Measurements from ENCODE around the gene VAC14.
A peak's percentile ranks its signal among the peaks of the same experiment; 100 is the strongest.

VAC14 gene

DNA sequence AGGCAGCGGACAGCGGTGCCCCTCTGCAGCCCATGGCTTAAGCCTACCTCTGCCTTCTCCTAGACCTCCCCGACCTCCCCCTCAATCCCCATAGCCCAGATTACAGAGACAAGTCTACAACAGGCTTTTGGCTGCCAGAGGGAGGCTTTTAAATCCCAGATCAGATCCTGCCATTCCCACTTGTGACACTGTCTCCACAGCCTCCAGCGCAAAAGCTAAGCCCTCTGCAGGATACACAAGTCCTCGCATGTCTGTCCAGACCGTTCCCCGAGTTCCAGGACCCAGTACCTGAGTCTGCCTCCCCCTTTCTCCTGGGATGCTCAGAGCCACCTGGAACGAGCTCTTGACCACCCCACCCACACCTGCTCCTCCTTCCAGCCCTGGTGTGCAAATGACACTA lies 31.2 kb downstream of the VAC14 start:
- TF ChIP-seq, protein P1, sequence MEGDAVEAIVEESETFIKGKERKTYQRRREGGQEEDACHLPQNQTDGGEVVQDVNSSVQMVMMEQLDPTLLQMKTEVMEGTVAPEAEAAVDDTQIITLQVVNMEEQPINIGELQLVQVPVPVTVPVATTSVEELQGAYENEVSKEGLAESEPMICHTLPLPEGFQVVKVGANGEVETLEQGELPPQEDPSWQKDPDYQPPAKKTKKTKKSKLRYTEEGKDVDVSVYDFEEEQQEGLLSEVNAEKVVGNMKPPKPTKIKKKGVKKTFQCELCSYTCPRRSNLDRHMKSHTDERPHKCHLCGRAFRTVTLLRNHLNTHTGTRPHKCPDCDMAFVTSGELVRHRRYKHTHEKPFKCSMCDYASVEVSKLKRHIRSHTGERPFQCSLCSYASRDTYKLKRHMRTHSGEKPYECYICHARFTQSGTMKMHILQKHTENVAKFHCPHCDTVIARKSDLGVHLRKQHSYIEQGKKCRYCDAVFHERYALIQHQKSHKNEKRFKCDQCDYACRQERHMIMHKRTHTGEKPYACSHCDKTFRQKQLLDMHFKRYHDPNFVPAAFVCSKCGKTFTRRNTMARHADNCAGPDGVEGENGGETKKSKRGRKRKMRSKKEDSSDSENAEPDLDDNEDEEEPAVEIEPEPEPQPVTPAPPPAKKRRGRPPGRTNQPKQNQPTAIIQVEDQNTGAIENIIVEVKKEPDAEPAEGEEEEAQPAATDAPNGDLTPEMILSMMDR (IDR thresholded peaks at IDR 0.05; ENCODE audit: insufficient read depth, low read depth, low read length, missing control alignments) = peak; percentile 7
- peak; percentile 34 for DNase-seq (ENCODE audit: low read depth)
- H3K4me3 ChIP-seq (ENCODE audit: low read length) = no peak overlapping the region

DNA sequence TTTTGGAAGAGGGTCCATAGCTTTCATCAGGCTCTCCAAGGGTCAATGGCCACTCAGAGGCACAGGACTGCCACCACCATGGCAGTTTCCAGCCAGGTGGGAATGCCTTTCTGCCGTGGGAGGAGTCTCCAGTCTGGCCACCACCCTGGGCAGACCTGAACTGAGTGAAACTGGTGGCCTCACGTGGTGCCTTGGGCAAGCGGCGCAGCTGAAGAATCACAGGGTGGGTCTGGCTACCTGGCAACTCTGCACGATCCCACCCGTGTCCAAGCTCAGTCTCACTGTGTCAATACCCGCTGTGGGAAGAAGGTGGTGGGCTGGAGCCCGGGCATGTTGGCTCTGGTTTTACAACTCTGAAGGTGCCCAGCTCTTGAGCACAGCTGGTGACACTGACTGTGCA lies 31.8 kb downstream of the VAC14 start:
- H3K4me3 ChIP-seq (ENCODE audit: low read length) = no peak overlapping the region
- TF ChIP-seq, protein P1 (IDR thresholded peaks at IDR 0.05; ENCODE audit: insufficient read depth, low read depth, low read length, missing control alignments) = no peak
- DNase-seq (ENCODE audit: low read depth) = no peak

DNA sequence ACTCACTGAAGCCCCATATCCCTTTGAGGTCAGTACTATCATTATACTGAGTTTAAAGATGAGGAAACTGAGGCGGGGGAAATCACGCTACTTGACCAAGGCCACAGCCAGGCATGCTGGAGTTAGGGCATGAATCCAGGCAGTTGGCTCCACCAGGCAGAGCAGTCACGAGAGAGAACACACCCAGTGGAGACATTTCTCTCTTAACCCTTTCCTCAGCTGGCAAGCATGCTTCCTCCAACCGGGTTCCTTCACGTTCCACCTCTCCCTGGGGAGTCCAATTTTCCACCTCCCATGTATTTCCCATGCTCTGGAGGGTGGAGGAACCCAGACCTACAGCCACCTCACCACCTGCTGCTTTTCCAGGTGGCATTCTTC lies 32.8 kb downstream of the VAC14 start:
- TF ChIP-seq, protein P1 (IDR thresholded peaks at IDR 0.05; ENCODE audit: insufficient read depth, low read depth, low read length, missing control alignments) = no peak

DNA sequence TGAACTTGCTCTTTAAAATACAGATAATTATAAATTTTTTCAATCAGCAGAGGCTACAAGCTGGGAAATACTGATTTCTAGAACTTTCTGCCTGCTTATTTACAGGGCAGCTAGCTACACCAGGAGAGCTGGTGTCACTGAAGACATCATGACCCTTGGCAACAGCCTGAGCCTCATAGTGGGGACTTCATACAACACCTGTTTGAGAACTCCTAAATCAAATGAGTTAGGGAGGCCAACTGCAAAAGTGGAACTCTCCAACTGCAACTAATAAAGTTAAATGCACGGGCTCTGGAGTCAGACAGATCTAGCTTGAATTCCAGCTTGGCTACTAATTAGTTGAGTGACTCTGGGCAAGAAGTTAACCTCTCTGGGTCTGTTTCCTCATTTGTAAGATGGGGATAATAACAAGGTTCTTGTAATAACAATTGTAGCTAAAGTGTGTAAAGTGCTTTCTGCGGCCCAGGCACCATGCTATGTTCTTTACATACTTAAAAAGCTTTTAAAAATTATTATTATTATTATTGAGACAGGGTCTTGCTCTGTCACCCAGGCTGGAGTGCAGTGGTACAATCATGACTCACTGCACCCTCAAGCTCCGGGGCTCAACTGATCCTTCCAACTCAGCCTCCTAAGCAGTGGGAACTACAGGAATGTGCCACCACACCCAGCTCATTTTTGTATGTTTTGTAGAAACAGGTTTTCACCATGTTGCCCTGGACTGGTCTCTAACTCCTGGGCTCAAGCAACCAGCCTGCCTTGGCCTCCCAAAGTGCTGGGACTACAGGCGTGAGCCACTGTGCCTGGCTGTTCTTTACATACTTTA lies 33.4 kb downstream of the VAC14 start:
- no peak overlapping the region for H3K4me3 ChIP-seq (ENCODE audit: low read length)
- DNase-seq (ENCODE audit: low read depth) = peak; percentile 63
- TF ChIP-seq, protein P1 (IDR thresholded peaks at IDR 0.05; ENCODE audit: insufficient read depth, low read depth, low read length, missing control alignments) = no peak

More for the DNA sequence above, 32.8 kb downstream of the VAC14 start:
- peak; percentile 11 for DNase-seq (ENCODE audit: low read depth)
- no peak overlapping the region for H3K4me3 ChIP-seq (ENCODE audit: low read length)

DNA sequence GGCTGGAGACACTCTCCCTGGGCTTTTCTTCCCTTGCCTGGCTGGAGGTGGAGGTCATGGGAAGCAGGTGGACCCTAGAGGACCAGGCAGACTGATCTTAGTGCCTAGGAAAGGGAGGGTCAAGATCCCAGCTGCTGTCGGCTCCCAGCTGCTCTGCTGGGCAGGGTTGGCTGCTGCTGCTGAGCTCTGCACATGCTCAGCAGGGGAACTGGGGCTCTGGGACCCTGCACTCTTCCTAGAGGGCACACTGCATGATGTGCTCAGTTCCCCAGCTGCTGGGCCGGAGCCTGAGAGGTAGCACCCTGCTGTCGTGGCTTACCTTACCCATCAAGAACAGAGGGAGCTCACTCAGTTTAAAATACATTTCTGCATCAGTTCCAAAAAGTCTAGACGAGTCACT lies 34.3 kb downstream of the VAC14 start:
- no peak overlapping the region for H3K4me3 ChIP-seq (ENCODE audit: low read length)
- no peak for DNase-seq (ENCODE audit: low read depth)
- TF ChIP-seq, protein P1 (IDR thresholded peaks at IDR 0.05; ENCODE audit: insufficient read depth, low read depth, low read length, missing control alignments) = no peak

DNA sequence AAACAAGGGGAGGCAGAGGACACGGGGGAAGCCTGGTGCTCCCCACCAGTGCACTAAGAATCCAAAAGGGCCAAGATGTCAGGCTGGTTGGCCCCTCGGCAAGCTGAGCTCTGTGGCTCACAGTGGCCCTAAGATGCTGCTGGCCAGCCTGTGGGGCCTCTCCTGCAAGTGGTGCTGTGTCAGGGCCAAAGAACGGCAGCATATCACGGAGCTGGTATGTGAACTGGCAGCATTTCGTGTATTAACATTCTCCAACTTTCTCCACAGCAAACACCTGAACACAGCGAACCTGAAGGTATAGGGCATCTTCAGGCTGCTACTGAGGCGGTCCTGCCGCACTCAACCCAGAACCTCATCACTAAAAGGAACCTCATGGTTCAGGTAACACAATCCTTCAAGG lies 34.8 kb downstream of the VAC14 start:
- DNase-seq (ENCODE audit: low read depth) = no peak
- H3K4me3 ChIP-seq (ENCODE audit: low read length) = no peak overlapping the region
- TF ChIP-seq, protein P1 (IDR thresholded peaks at IDR 0.05; ENCODE audit: insufficient read depth, low read depth, low read length, missing control alignments) = no peak

DNA sequence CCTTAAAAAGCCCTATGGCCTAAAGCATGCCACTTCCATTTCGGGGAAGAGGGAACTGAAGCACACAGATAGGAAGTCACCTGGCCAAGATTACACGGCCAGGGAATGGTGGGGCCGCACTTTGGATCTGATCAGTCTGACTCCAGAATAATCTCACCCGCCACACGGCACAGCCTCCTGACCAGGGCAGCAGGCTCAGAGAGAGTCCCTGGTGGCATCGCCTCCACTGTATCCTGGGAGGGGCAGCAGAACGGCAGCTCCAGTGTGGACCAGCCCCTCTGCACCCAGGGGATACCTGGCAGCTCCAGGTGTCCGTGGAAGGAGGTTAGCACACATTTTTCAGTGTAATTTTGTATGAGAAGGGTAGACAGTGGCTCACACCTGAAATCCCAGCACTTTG lies 35.5 kb downstream of the VAC14 start:
- no peak overlapping the region for H3K4me3 ChIP-seq (ENCODE audit: low read length)
- TF ChIP-seq, protein P1 (IDR thresholded peaks at IDR 0.05; ENCODE audit: insufficient read depth, low read depth, low read length, missing control alignments) = no peak
- DNase-seq (ENCODE audit: low read depth) = no peak

Measured in epithelial cell of esophagus (primary cell).